ENCODE data around the gene NLRP10. TPM values are rescaled to one million over a fixed set of nuclear protein-coding genes. Genes with fewer than 3 reads are reported as not detected.

NLRP10 gene
- total and polyA plus RNA-seq, 12 donors: not detected

- Histone ChIP-seq H3K27ac (no peak overlapping the region), H3K4me3 (no peak overlapping the region), H3K4me1 (no peaks in the 10 kb centered on the region), H3K9me3 (peaks cover 0 to 33% (median 19%) of the 10 kb centered on the region in 11 donors), H3K27me3 (peaks cover 0 to 5% (median 0%) of the 10 kb centered on the region in 7 donors), H3K36me3 (no peaks in the 10 kb centered on the region)
- ATAC-seq: no peak
- intact Hi-C loops (cut with DNase I): no loop called here
- no peak for TF ChIP-seq CTCF (IDR thresholded peaks at IDR 0.05)
- DNase-seq: no peak
- WGBS, 2 donors: 55 to 56% methylated on average over 5 of the region's 5 CpGs
Measured at GRCh38 chr11:7941146-7941545, 24.1 kb downstream of the NLRP10 start.

- DNase-seq: peak in 1 of 2 donors; percentile 8
- Histone ChIP-seq H3K36me3 (no peaks in the 10 kb centered on the region), H3K4me1 (no peaks in the 10 kb centered on the region), H3K4me3 (no peak overlapping the region), H3K9me3 (peaks cover 0 to 5% (median 0%) of the 10 kb centered on the region in 11 donors), H3K27me3 (peaks cover 0 to 4% (median 0%) of the 10 kb centered on the region in 7 donors), H3K27ac (no peak overlapping the region)
- intact Hi-C loops (cut with DNase I): no loop called here
- 22 to 33% methylated on average over 1 of the region's 1 CpG for WGBS, 2 donors
- TF ChIP-seq CTCF (IDR thresholded peaks at IDR 0.05): no peak
- no peak for ATAC-seq
Measured at GRCh38 chr11:7936615-7937014, 28.6 kb downstream of the NLRP10 start.

GRCh38 chr11:7931168-7931567 lies 34.1 kb downstream of the NLRP10 start, which contains the start of gene OR10A6:
TSS of gene OR10A6 (minus strand) at chr11:7931268. CDS start at chr11:7928662, 2,606 bp downstream.
- H3K4me3 ChIP-seq: no peak within 1 kb of the TSS
- TF ChIP-seq CTCF (IDR thresholded peaks at IDR 0.05): no peak
- H3K36me3 ChIP-seq: no peaks in the 10 kb centered on the region
- H3K27ac ChIP-seq: no peak within 1 kb of the TSS
- DNase-seq: no peak
- intact Hi-C loops (cut with DNase I): no loop called here
- peaks cover 0 to 8% (median 0%) of the 10 kb centered on the region in 11 donors for H3K9me3 ChIP-seq
- 70 to 80% methylated on average over 4 of the region's 4 CpGs for WGBS, 2 donors
- peaks cover 0 to 20% (median 1%) of the 10 kb centered on the region in 7 donors for H3K27me3 ChIP-seq
- H3K4me1 ChIP-seq: no peaks in the 10 kb centered on the region
- no peak for ATAC-seq

GRCh38 chr11:7927635-7928034 lies 37.6 kb downstream of the NLRP10 start:
- WGBS, 2 donors: 80 to 81% methylated on average over 6 of the region's 6 CpGs
- no peaks in the 10 kb centered on the region for H3K36me3 ChIP-seq
- ATAC-seq: no peak
- no peak overlapping the region for H3K27ac ChIP-seq
- TF ChIP-seq CTCF (IDR thresholded peaks at IDR 0.05): no peak
- no peaks in the 10 kb centered on the region for H3K4me1 ChIP-seq
- intact Hi-C loops (cut with DNase I): no loop called here
- H3K27me3 ChIP-seq: peaks cover 0 to 27% (median 6%) of the 10 kb centered on the region in 7 donors
- H3K9me3 ChIP-seq: peaks cover 0 to 8% (median 0%) of the 10 kb centered on the region in 11 donors
- no peak for DNase-seq
- H3K4me3 ChIP-seq: no peak overlapping the region
